Neural progenitor cell (in vitro differentiated cells): ENCODE results near the gene SMAD7. TPM values are rescaled to one million over a fixed set of nuclear protein-coding genes. Genes with fewer than 3 reads are reported as not detected.
A peak's percentile ranks its signal among the peaks of the same experiment; 100 is the strongest.

Experiments
- DNase-seq: peaks from one replicate; pipeline ENCODE4 v3.0.0-alpha.2; 2016; ENCODE audit warnings: low spot score
- H2AFZ ChIP-seq: fragments of 200-600 bp; sonication (generic); replicated peaks from 2 replicates; pipeline ENCODE4 v1.6.1; 2016; ENCODE audit warnings: antibody characterized with exemption
- H3F3A ChIP-seq: fragments of 200-600 bp; sonication (generic); 2 replicates; pipeline ENCODE4 v1.6.1; 2016; ENCODE audit warnings: antibody characterized with exemption, low read depth
- H3K27ac ChIP-seq: fragments of 200-600 bp; sonication (generic); 2 replicates; pipeline ENCODE4 v1.5.1; 2016; ENCODE audit warnings: mild to moderate bottlenecking
- H3K27me3 ChIP-seq: fragments of 200-600 bp; sonication (generic); 2 replicates; pipeline ENCODE4 v1.6.1; 2016; ENCODE audit warnings: mild to moderate bottlenecking, moderate library complexity
- H3K36me3 ChIP-seq: fragments of 200-600 bp; sonication (generic); 2 replicates; pipeline ENCODE4 v1.5.1; 2016
- H3K4me1 ChIP-seq: fragments of 200-600 bp; sonication (generic); 2 replicates; pipeline ENCODE4 v1.6.1; 2016; ENCODE audit warnings: mixed run types
- H3K4me2 ChIP-seq: fragments of 200-600 bp; sonication (generic); 2 replicates; pipeline ENCODE4 v1.6.1; 2016
- H3K4me3 ChIP-seq: fragments of 200-600 bp; sonication (generic); 2 replicates; pipeline ENCODE4 v1.5.1; 2016
- H3K79me2 ChIP-seq: fragments of 200-600 bp; sonication (generic); 2 replicates; pipeline ENCODE4 v1.6.1; 2016; ENCODE audit warnings: low read depth
- H3K9ac ChIP-seq: fragments of 200-600 bp; sonication (generic); 2 replicates; pipeline ENCODE4 v1.6.1; 2016
- H3K9me3 ChIP-seq: fragments of 200-600 bp; sonication (generic); 2 replicates; pipeline ENCODE4 v1.5.1; 2016; ENCODE audit warnings: low read depth
- H4K20me1 ChIP-seq: fragments of 200-600 bp; sonication (generic); 2 replicates; pipeline ENCODE4 v1.6.1; 2016; ENCODE audit warnings: low read depth
- H3K27ac Mint-ChIP-seq: 3 replicates; pipeline ENCODE4 v1.8.0; 2021; ENCODE audit warnings: mixed read lengths
- H3K27me3 Mint-ChIP-seq: 2 replicates; pipeline ENCODE4 v1.8.0; 2022; ENCODE audit warnings: low read depth, mild to moderate bottlenecking, inconsistent platforms, moderate library complexity, mixed read lengths; ENCODE audit not compliant: insufficient read depth
- H3K36me3 Mint-ChIP-seq: 3 replicates; pipeline ENCODE4 v1.8.0; 2021; ENCODE audit warnings: mixed read lengths
- H3K4me1 Mint-ChIP-seq: 3 replicates; pipeline ENCODE4 v1.8.0; 2021; ENCODE audit warnings: mixed read lengths
- H3K4me3 Mint-ChIP-seq: 3 replicates; pipeline ENCODE4 v1.8.0; 2021; ENCODE audit warnings: mild to moderate bottlenecking, moderate library complexity, mixed read lengths
- H3K9me3 Mint-ChIP-seq: 3 replicates; pipeline ENCODE4 v1.8.0; 2020; ENCODE audit warnings: mixed read lengths
- CTCF ChIP-seq: fragments of 200-600 bp; sonication (generic); IDR thresholded peaks from 2 replicates; pipeline ENCODE4 v1.5.1; 2017; ENCODE audit warnings: antibody characterized with exemption, mild to moderate bottlenecking
- EZH2 ChIP-seq: fragments of 200-600 bp; sonication (generic); IDR thresholded peaks from 2 replicates; pipeline ENCODE4 v1.6.1; 2017; ENCODE audit warnings: antibody characterized with exemption, mild to moderate bottlenecking, moderate library complexity
- EZH2phosphoT487 ChIP-seq: fragments of 200-600 bp; sonication (generic); IDR thresholded peaks from 2 replicates; pipeline ENCODE4 v1.6.1; 2017; ENCODE audit warnings: antibody characterized with exemption
- total RNA-seq: library from RNA; depleted of rRNA; stranded (reverse); fragments of >200 nt; gene quantifications from 2 replicates; pipeline ENCODE4 v1.2.3, GENCODE V29; 2015; ENCODE audit warnings: low replicate concordance

The SMAD7 gene
- total RNA-seq, 1 donor from 2014 or later = 1.1 TPM

GRCh38 chr18:48942554-48943261 lies 8.1 kb downstream of the SMAD7 start:
- DNase-seq = no peak
- peaks cover 16% of the 10 kb centered on the region for H3K27me3 ChIP-seq
- H3K4me1 ChIP-seq = peaks cover 38% of the 10 kb centered on the region
- Mint-ChIP-seq H3K4me1 (peaks cover 94% of the 10 kb centered on the region), H3K27ac (no peak overlapping the region), H3K36me3 (peaks cover 26% of the 10 kb centered on the region), H3K27me3 (peaks cover 6% of the 10 kb centered on the region), H3K9me3 (no peaks in the 10 kb centered on the region), H3K4me3 (no peak overlapping the region)
- no peak overlapping the region for H3K27ac ChIP-seq
- peaks cover 4% of the 10 kb centered on the region for H3F3A ChIP-seq
- no peaks in the 10 kb centered on the region for H3K36me3 ChIP-seq
- TF ChIP-seq CTCF = no peak
- TF ChIP-seq EZH2 = no peak
- no peak for TF ChIP-seq EZH2phosphoT487
- no peak overlapping the region for H3K4me2 ChIP-seq
- peaks cover 16% of the 10 kb centered on the region for H4K20me1 ChIP-seq
- no peaks in the 10 kb centered on the region for H3K9me3 ChIP-seq
- H3K4me3 ChIP-seq = no peak overlapping the region
- H3K79me2 ChIP-seq = no peaks in the 10 kb centered on the region
- no peak overlapping the region for H3K9ac ChIP-seq
- no peak overlapping the region for H2AFZ ChIP-seq

- H3K27me3 Mint-ChIP-seq = peaks cover 5% of the 10 kb centered on the region
- H3K36me3 ChIP-seq = no peaks in the 10 kb centered on the region
- H3K27ac Mint-ChIP-seq = no peak overlapping the region
- no peak overlapping the region for H3K27ac ChIP-seq
- DNase-seq = no peak
- H3K9me3 Mint-ChIP-seq = no peaks in the 10 kb centered on the region
- no peak overlapping the region for H3K9ac ChIP-seq
- H3K4me2 ChIP-seq = no peak overlapping the region
- H3K36me3 Mint-ChIP-seq = peaks cover 26% of the 10 kb centered on the region
- no peaks in the 10 kb centered on the region for H3K79me2 ChIP-seq
- H3K4me1 ChIP-seq = peaks cover 39% of the 10 kb centered on the region
- no peak overlapping the region for H2AFZ ChIP-seq
- H3F3A ChIP-seq = peaks cover 4% of the 10 kb centered on the region
- peaks cover 14% of the 10 kb centered on the region for H4K20me1 ChIP-seq
- no peaks in the 10 kb centered on the region for H3K9me3 ChIP-seq
- peaks cover 10% of the 10 kb centered on the region for H3K27me3 ChIP-seq
- H3K4me1 Mint-ChIP-seq = peaks cover 93% of the 10 kb centered on the region
- TF ChIP-seq CTCF = no peak
- no peak for TF ChIP-seq EZH2
- TF ChIP-seq EZH2phosphoT487 = no peak
- no peak overlapping the region for H3K4me3 ChIP-seq
- H3K4me3 Mint-ChIP-seq = peak overlapping the region; percentile 33
Observed at GRCh38 chr18:48942086-48942485, 8.7 kb downstream of the SMAD7 start.

- Mint-ChIP-seq H3K27me3 (peaks cover 4% of the 10 kb centered on the region), H3K27ac (no peak overlapping the region), H3K9me3 (no peaks in the 10 kb centered on the region), H3K4me3 (no peak overlapping the region), H3K4me1 (peaks cover 90% of the 10 kb centered on the region), H3K36me3 (peaks cover 26% of the 10 kb centered on the region)
- Histone ChIP-seq H3F3A (peaks cover 1% of the 10 kb centered on the region), H3K4me3 (no peak overlapping the region), H3K9me3 (no peaks in the 10 kb centered on the region), H3K27me3 (peaks cover 6% of the 10 kb centered on the region), H3K9ac (no peak overlapping the region), H3K27ac (no peak overlapping the region), H3K4me2 (no peak overlapping the region), H3K36me3 (no peaks in the 10 kb centered on the region), H3K79me2 (no peaks in the 10 kb centered on the region), H2AFZ (no peak overlapping the region), H4K20me1 (peaks cover 10% of the 10 kb centered on the region), H3K4me1 (peaks cover 35% of the 10 kb centered on the region)
- no peak for DNase-seq
- TF ChIP-seq EZH2phosphoT487 (no peak), EZH2 (no peak), CTCF (no peak)
Observed at GRCh38 chr18:48941672-48942071, 9.1 kb downstream of the SMAD7 start.
